ENCODE measurements around the gene MAP3K20.

Gene MAP3K20

DNA sequence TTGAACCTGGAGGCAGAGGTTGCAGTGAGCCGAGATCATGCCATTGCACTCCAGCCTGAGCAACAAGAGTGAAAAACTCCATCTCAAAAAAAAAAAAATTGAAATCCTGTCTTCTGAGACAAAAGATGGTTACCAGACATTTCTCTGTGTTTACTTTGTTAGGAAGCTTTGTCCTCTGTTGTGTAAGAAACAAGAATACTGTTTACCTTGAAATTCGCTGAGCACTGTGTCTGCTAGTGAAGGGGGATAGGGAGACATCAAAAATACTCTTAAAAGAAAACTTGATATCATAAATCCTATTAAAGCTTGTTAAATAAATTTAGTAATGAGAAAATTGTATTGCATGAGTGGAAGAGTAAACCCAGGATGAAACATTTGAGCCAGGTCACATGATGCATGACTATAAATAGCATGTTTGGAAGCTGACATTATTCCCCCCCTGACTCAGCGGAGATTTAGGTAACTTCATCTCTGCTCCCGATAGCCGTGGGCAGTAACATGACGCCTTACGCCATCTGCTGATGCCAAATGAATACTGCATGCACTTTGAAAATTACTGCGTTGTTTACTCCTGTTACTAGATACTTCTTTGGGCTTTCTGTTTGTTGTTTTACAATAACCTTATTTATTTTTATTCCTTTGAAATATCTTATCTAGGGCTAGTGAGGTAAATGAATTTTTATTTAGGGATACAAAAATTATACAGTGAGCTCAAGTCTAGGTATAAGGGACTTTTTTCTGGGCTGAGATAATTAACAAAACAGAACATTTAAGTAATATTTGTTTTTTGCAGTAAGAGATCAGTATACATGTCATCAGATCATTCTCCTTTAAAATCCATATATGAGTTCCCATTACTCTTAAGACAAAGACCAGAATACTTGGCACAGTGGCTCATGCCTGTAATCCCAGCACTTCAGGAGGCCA, 134.9 kb downstream of the MAP3K20 start:
- DNase-seq: peak; percentile 6

DNA sequence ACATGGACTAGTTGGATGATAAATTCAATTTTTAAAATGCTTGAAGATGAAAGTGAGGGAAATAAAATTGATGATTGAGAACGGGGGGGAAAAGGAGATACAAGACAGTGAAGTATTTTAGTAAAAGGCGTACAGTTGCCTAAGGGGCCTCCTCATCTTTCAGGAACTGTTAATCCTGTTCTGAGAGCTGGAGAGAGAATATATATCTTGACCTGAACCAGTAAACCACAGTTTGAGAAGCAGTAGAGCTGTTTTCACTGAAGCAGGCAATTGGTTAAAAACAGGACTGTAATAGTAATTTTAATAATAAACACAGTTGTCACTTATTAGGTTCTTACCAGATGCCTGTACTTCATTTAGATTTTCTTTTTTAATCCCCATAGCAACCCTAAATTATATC, 137.5 kb downstream of the MAP3K20 start:
- DNase-seq: no peak

GRCh38 chr2:173214213-173214612, 138.6 kb downstream of the MAP3K20 start:
- DNase-seq: no peak

- no peak for DNase-seq
Observed at GRCh38 chr2:173215316-173215715, 139.7 kb downstream of the MAP3K20 start.

DNA sequence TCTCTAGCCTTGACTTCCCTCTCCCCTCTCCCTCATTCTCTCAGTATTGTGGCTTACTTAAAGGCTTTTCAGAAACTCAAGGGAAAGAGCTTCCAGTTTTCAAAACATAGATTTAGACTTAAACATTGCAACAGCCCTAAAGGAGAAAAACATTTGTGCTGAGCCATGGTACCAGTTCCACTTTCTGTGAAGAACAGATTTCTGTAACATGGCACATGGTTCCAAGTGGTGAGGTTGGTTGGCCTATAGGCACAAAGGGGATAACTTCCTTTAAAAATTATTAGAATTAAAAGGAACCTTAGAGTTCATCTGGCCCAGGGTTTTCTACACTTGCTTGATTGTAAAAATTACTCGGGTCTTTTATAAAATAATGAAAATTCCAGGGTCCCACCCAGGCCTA, 140.4 kb downstream of the MAP3K20 start:
- DNase-seq: no peak

DNA sequence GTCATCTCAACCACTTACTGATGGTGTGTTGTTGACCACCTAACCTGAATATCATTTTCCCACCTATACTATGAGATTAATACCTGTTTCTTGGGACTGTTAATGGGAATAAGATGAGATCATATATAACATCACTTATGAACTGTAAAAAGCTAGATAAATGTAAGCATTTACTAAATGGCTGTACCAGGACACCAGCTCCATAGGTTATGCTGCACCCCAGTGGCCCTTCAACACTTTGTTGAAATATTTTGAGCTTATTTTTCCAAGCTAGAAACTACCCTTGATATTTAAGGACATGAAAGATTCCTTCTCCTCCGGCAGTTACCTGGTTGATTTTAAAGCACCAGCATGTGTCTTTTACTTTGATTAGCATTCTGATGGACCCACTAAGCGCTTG, 141.0 kb downstream of the MAP3K20 start:
- DNase-seq: no peak

GRCh38 chr2:173217116-173217840, 141.6 kb downstream of the MAP3K20 start:
- no peak for DNase-seq

- no peak for DNase-seq
Observed at GRCh38 chr2:173218326-173219056, 142.8 kb downstream of the MAP3K20 start.

- no peak for DNase-seq
Observed at GRCh38 chr2:173221132-173221695, 145.6 kb downstream of the MAP3K20 start.

DNA sequence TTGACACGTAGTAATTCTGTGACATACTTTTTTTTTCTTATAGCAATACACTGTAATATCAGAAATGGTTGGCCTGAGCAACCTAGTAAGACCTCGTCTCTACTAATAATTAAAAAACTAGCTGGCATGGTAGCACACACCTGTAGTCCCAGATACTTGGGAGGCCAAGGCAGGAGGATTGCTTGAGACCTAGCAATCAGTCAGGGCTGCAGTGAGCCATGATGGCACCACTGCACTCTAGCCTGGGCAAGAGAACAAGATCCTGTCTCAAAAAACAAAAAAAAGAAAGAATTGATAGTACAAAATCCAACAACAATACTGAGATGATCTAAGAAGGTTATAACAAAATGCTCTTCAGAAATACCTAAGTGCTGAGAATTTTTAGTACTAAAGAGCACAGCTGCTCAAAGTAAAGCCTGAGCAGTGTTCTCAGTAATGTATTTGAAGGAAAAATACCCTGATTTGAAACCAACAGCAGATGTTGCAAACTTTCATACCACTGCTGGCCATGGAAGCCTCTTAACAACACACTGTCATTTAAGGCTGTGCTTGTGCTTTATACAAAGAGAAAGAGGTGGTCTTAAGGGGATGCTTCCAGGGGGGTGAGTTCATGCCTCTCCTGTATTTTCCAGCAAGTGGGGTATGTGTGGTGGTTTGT, 146.4 kb downstream of the MAP3K20 start:
- no peak for DNase-seq

GRCh38 chr2:173223871-173224270, 148.2 kb downstream of the MAP3K20 start:
- DNase-seq: no peak

DNA sequence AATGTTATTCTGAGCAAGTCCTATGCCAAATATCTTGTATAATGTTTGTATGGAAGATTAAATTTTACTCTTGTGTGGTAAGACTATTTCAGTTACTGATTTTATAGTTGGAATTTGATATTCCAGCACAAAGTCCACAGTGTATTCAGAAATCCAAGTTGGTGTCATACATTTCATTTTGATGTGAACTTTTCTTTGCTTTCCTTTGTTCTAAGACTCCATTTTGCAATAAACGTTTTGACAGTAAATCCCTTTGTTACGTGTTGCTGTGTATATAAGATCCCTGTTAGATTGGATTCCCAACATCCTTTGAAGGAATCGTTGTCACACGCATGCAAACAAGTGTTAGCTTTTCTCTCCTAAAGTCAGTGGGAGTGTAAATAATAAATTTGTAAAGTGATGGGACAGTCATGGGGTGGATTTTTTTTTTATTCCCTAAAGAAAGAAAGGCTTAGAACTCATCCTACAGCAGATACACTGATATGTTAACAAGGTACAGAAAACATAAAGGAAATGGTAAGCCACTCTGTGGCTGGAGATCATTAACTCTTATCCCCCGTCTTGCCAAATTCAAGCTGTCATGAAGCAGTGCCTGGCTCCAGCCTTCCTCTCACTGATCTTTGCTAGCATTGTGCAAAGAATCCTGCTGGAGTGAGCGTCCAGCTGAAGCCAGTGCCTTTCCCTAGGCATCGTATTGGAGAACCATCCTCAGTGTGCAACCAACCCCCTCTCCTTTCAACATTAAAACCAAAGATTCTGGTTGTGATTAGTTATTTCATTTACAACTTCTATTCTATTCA, 151.5 kb downstream of the MAP3K20 start:
- DNase-seq: no peak

GRCh38 chr2:173229086-173229485, 153.4 kb downstream of the MAP3K20 start:
- no peak for DNase-seq

GRCh38 chr2:173230181-173230580, 154.5 kb downstream of the MAP3K20 start:
- DNase-seq: no peak

GRCh38 chr2:173231042-173231441, 155.4 kb downstream of the MAP3K20 start:
- no peak for DNase-seq

DNA sequence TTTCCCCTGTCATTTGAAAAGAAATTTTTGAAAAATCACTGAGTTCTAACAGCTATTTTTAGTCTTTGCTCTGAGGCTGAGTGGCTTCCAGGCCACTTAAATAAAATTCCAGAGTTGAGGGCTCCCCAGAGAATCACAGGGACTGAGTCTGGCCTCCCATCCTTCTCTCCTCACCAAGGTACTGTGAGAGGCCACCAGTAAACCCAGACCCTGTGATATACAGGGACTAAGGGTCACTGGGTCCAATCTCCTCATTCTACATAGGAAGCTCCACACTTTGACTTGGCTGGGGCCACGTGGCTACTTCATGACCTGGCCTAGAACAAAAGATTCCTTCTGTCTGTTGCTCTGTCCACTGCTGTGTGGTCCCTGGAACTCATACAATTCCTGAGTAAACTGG, 155.8 kb downstream of the MAP3K20 start:
- DNase-seq: no peak

- DNase-seq: no peak
Observed at GRCh38 chr2:173232956-173233744, 157.5 kb downstream of the MAP3K20 start.

GRCh38 chr2:173235947-173236803, 160.5 kb downstream of the MAP3K20 start:
- no peak for DNase-seq

DNA sequence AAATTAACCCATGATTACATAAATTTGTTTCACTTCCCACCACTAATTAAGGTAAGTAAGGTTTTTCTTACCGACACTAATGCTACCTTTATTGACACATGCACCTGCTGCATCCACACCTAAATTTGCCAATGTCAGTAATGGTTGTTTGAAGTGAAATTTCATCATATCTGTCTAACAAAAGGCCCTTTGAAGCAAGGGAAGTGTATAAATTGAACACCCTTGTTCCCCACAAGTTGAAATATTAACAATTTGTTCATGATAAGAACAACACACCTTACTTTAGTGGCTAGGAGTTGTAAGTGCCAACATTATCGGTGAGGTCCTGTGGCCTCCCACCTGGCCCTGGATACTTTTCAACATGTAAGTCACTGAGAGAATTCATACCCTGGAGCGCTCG, 162.7 kb downstream of the MAP3K20 start:
- DNase-seq: no peak

DNA sequence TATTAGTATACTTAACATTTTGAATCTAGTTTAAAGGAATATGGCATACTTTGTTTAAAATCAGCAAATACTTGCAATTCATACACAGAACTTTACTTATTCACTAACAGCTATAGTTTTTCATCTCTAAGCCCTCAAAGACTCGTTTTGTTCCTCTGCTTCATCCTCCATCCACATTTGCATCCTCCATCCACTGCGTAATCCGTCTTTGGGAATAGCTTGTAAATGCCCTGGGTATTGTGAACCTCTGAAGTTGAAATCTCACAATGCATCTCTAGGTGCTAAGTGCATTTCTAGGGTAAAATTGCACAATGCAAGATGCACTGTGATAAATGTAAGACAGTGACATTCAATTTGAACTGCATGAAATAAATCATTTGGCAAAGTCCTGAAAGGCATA, 163.2 kb downstream of the MAP3K20 start:
- no peak for DNase-seq

Measured in activated effector memory CD4-positive, alpha-beta T cell treated with Interleukin-2 at 50 U/mL for 16 hours (primary cell).